T-helper 1 cell treated with Interleukin-12 subunit alpha and Interleukin-12 subunit beta and Interleukin-4 antibody, amounts not matched to agents 30 ng/mL and 1 ng/mL, for 36 hours (primary cell): ENCODE measurements around the gene ZDHHC14. TPM values are rescaled to one million over a fixed set of nuclear protein-coding genes. Genes with fewer than 3 reads are reported as not detected.
"Not testable (repeated sequence)": the region's sequence is repeated elsewhere in the genome, so short reads cannot be mapped to it uniquely, and the experiment has no call there.

Experiments used
- intact Hi-C: fragments of 100-400 bp; cut with micrococcal nuclease; formaldehyde crosslinking; loops from one replicate; pipeline ENCODE4 v1.15.1; 2024
- total RNA-seq: library from RNA; stranded (reverse); gene quantifications from 2 replicates; pipeline ENCODE4 v1.2.3, GENCODE V29; 2022

ZDHHC14 gene
- total RNA-seq, 1 donor from 2014 or later = 18.3 TPM

DNA sequence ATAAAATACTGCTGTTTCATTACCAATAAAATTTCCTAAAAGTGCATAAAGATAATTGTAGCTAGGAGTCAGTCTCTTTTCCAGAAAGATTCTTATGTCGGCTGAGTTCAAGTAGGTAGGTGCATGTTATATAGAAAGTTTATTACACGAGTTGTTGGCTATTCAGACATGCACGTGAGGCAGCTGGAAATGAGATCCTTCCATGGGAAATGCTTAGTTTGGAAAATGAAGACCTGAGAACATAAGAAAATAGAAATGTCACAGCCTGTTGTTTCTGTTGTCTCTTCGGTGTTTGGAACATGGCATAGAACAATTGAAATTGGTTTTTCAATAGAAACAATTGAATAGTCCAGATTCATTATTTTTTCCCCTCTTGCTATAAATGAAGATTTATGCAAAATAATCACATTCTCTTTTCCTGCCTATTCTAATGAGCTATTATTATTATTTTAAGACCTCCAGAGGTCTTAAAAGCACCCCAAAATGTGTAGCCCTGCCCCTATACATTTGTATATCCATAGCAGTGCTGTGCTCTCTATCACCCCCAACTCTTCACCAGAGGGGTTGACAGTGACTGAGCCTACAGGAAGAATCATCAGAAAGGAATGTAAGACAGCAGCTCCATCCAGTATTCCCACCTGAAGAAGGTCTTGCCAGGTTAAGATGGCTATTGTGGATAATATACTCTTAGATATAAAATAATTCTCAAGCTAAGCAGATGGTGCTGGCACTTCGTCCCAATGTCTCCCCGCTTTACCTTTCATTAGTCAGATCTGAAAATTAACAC, 82.2 kb downstream of the ZDHHC14 start:
- intact Hi-C loops = loop anchor here (5.0 kb wide), 1 partner anchor 686 kb away; the partner anchor contains the start of gene ARID1B

GRCh38 chr6:157463743-157464135, 82.7 kb downstream of the ZDHHC14 start:
- intact Hi-C loops = loop anchor here (2.0 to 5.0 kb wide), 3 partner anchors 141 to 686 kb away; partner anchors contain the start of genes ARID1B and TMEM242

DNA sequence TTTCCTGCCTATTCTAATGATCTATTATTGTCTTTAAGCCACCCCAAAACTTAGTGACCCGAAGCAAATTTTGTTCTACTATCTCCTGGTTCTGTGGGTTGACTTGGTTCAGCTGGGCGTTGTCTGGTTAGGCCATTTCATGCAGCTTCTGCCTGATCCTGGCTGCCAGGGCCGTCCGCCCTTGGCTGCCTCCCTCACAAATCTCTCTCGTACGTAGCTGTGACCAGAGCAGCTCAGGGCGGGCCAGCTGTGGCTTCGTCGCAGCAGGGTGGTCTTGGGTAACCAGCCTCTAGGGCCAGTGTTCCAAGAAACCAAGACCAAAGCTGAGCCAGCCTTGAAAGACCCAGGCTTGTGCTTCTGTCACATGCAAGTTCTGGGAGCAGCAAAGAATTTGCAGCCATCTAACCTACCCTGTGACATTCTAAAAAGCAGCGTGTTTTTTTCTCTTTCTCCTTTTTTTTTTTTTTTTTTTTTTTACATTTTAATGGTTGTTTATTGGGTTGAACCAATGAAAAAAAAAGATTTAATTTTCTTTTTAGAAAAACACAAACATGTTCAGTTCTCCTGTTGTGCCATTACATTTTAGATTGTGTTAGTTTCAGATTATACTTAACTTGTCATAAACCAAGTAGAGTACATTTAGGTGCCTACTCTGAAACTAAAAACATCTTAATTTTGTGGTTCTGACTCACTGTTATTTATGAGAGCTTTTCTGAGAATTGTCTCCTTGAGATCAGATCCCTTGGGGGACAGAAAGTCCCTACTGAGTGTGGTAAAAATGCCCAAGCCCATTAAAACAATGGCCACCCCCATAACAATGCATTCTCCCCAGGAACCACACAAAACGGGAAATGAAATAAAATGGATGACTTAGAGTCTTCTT, 83.9 kb downstream of the ZDHHC14 start:
- intact Hi-C loops = loop anchor here (2.0 to 5.0 kb wide), 3 partner anchors 142 to 688 kb away; partner anchors contain the start of genes ARID1B and TMEM242

DNA sequence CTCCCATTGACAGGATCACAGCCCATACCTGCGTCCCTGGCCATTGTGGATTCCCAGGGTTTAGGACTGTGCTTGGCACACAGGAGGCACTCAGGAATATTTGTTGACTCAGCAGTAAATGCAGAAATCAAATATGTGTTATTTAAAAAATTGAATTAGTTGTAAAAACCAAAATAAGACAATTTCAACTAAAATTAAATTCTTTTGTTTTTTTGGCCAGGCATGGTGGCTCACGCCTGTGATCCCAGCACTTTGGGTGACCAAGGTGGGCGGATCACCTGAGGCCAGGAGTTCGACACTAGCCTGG, 85.3 kb downstream of the ZDHHC14 start:
- intact Hi-C loops = no loop called here

GRCh38 chr6:157467339-157467738, 86.3 kb downstream of the ZDHHC14 start:
- intact Hi-C loops = not testable (repeated sequence)

GRCh38 chr6:157468054-157468453, 87.1 kb downstream of the ZDHHC14 start:
- intact Hi-C loops = no loop called here

GRCh38 chr6:157468574-157468973, 87.6 kb downstream of the ZDHHC14 start:
- intact Hi-C loops = no loop called here

DNA sequence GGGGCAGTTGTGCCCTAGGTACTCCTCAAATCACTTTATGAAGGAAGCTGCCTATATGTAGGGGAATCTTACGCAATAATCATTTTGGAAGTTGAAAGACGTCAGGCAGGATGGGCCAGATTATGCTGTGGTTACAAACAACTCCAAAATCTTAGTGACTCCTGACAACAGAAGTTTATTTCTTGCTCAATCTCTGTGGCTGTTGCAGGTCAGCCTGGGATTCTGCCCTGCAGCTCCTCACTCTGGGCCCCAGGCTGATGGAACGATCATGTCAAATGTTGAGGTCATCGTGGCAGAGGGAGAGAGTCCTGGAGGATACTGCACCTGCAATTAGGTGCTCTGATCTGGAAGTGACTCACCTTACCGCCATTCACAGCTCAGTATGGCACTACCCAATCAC, 88.4 kb downstream of the ZDHHC14 start:
- intact Hi-C loops = no loop called here

GRCh38 chr6:157471077-157471686, 90.2 kb downstream of the ZDHHC14 start:
- intact Hi-C loops = no loop called here

- intact Hi-C loops = no loop called here
These were observed 91.1 kb downstream of the ZDHHC14 start for GRCh38 chr6:157471895-157472686.

DNA sequence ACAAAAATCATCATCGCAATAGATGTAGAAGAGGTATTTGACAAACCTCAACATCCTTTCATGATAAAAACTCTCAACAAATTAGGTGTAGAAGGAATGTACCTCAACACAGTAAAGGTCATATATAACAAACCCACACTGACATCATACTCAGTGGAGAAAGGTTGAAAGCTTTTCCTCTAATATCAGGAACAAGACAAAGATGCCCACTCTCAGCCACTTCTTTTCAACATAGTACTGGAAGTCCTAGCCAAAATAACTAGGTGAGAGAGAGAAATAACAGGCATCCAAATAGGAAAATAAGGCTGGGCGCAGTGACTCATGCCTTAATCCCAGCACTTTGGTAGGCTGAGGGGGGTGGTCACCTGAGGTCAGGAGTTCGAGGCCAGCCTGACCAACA, 95.8 kb downstream of the ZDHHC14 start:
- intact Hi-C loops = no loop called here

GRCh38 chr6:157478926-157479325, 97.9 kb downstream of the ZDHHC14 start:
- intact Hi-C loops = no loop called here

- intact Hi-C loops = no loop called here
These were observed 98.7 kb downstream of the ZDHHC14 start for GRCh38 chr6:157479464-157480303.

DNA sequence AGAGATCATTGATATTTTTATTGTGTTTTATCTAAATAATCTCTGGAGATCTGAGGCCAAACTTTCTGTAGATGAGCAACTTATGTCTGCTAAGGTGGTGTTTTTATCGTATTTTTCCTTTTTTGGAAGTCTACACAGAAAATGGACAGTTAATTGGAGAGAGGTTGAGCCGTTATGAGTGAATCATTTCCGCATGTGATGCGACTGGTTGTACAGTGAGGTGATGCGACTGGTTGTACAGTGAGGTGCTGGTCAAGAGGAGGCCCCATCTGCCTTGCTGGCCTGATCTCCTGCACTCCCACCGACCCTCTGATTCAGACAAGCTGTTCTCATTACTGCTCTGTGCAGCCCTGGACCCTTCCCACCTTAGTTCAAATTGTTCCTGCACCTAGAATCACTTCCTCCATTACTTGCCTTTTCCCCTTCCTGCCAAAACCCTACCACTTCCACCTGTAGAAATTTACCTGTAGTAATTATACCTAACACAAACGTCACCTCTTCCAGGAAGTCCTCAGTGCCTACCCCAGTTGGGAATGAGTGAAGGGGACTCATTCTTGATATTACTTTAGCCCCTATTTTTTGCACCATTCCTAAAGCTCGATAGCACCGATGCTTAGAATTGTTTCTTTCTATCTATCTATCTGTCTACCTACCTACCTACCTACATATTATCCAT, 100.3 kb downstream of the ZDHHC14 start:
- intact Hi-C loops = no loop called here

DNA sequence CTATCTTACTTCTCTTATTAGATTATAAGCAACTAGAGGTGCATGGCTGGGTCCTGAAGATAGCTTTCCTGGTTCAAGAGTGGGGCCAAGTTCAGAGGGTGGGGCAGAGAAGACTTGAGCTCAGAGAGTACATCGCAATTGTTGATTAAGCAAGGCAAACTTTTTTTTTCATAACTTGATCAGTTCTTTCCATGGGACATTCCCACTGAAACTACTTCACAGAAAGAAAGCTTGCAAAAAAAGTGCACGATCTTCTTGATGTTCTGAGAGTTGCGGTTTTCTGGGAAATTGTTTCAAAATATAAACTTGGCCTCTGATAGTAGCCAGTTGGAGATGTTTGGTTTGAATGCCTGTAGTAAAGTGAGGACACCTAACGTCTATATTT, 100.9 kb downstream of the ZDHHC14 start:
- intact Hi-C loops = no loop called here

DNA sequence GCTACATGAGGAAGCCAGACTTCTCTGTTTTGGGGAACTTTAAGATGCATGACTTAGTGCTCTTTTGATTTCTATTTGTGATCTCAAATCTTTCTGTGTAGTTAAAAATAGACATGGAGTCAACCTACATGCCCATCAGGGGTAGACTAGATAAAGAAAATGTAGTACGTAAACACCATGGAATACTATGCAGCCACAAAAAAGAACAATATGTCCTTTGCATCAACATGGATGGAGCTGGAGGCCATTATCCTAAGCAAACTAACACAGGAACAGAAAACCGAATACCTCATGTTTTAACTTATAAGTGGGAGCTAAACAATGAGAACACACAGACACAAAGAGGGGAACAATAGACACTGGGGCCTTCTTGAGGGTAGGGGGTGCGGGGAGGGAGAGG, 102.8 kb downstream of the ZDHHC14 start:
- intact Hi-C loops = no loop called here

DNA sequence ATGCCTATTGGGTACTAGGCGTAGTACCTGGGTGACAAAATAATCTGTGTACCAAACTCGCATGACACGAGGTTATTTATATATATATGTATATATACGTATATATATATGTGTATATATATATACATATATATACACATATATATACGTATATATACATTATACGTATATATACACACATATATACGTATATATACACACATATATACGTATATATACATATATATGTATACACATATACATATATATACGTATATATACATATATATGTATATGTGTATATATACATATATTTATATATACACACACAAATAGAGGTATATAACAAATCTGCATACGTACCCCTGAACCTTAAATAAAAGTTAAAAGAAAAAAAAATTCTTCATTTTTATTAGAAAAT, 103.2 kb downstream of the ZDHHC14 start:
- intact Hi-C loops = no loop called here

DNA sequence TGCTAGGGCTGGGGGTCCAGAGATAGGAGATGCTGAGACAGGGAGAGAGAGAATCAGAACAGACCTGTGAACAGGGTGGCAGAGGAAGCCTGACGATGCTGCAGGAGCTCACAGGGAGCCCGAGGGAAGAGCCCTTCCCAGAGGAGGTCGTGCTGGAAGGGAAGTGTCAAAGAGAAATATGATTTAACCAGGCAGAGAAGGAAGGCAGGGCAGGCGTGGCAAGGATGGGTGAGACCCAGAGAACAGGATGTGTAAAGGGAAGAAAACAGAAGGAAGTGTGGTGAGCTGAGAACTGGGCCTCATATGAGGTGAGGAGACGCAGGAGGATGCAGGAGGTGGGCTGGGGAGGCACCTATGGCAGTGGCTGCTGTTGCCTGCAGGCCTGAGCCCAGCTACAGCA, 105.6 kb downstream of the ZDHHC14 start:
- intact Hi-C loops = loop anchor here (1.0 to 2.0 kb wide), 2 partner anchors 26 to 104 kb away; no protein-coding TSS in a partner anchor

DNA sequence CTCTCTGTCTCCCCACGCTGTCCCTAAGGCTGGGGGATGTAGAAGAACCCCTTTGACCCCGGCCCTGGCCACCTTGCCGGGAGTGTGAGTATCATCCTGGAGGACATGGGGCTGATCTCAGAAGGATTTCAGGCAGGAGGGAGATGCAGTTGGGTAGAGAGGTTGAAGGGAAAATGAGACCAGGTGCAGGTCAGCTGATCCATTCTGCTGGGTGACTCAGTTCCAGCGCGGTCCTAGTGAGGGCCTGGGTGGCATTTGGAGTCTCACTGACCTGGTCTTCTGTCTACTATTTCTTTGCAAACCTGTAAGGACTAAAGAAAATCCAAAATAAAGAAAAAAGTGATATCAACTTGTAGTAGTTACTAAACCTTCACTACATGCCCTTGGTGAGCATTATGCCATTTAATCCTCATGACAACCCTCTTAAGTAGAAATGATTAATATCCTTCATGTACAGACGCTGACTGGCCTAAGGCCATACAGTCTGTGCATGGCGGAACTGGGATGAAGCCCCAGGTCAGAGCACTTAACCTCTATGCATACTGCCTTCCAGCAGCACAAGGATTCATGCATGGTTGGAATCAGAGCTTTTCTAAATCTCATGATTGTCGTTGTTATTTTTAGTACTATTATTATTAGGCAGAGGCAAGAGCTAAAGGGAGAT, 106.3 kb downstream of the ZDHHC14 start:
- intact Hi-C loops = loop anchor here (2.0 kb wide), 1 partner anchor 26 kb away; no protein-coding TSS in a partner anchor
